BLaER1 treated with 17β-estradiol and CSF1 and Interleukin-3, amounts not matched to agents 10 nM and 100 nM (cell line): ENCODE data around the gene ASIC2.

ENCODE experiments used
- H3K27ac ChIP-seq, 11 experiments: shearing (Covaris generic); formaldehyde crosslinking; 2 replicates each; pipeline ENCODE4 v1.8.1; 2022
- H3K27me3 ChIP-seq, 11 experiments: shearing (Covaris generic); formaldehyde crosslinking; 2 replicates each; pipeline ENCODE4 v1.8.1; 2022
- H3K36me3 ChIP-seq, 11 experiments: shearing (Covaris generic); formaldehyde crosslinking; 2 replicates each; pipeline ENCODE4 v1.8.1; 2022
- H3K4me1 ChIP-seq, 10 experiments: shearing (Covaris generic); formaldehyde crosslinking; 2 replicates each; pipeline ENCODE4 v1.8.1; 2022
- H3K4me2 ChIP-seq, 11 experiments: shearing (Covaris generic); formaldehyde crosslinking; 2 replicates each; pipeline ENCODE4 v1.8.1; 2022
- H3K4me3 ChIP-seq, 10 experiments: shearing (Covaris generic); formaldehyde crosslinking; 2 replicates each; pipeline ENCODE4 v1.8.1; 2022
- H3K9ac ChIP-seq, 11 experiments: shearing (Covaris generic); formaldehyde crosslinking; 2 replicates each; pipeline ENCODE4 v1.8.1; 2022
- H3K9me3 ChIP-seq, 11 experiments: shearing (Covaris generic); formaldehyde crosslinking; replicated peaks in 1 of 11; 2 replicates each; pipeline ENCODE4 v1.8.1; 2022
- H4K20me1 ChIP-seq, 11 experiments: shearing (Covaris generic); formaldehyde crosslinking; 2 replicates each; pipeline ENCODE4 v1.8.1; 2022
- Cebpa-rat ChIP-seq, 11 experiments: shearing (Covaris generic); IDR thresholded peaks; 2 replicates each; pipeline ENCODE4 v1.8.1; 2022

ASIC2 gene

GRCh38 chr17:33228548-33228947, 64.5 kb downstream of the ASIC2 start:
- H3K27me3 ChIP-seq: no peaks in the 10 kb centered on the region
- H3K4me2 ChIP-seq: no peak overlapping the region
- H3K9ac ChIP-seq: no peak overlapping the region
- H3K4me1 ChIP-seq: peaks cover 0 to 5% (median 0%) of the 10 kb centered on the region in 10 experiments; a peak in 3 of 20 replicates
- no peak overlapping the region for H3K4me3 ChIP-seq
- no peak overlapping the region for H3K27ac ChIP-seq
- H3K36me3 ChIP-seq: no peaks in the 10 kb centered on the region
- no peaks in the 10 kb centered on the region for H3K9me3 ChIP-seq
- no peaks in the 10 kb centered on the region; a peak in 1 of 22 replicates for H4K20me1 ChIP-seq
- TF ChIP-seq Cebpa-rat (IDR thresholded peaks at IDR 0.05): no peak

GRCh38 chr17:33227911-33228310, 65.2 kb downstream of the ASIC2 start:
- Histone ChIP-seq H3K27ac (no peak overlapping the region), H3K4me2 (no peak overlapping the region), H3K4me3 (no peak overlapping the region), H3K9ac (no peak overlapping the region), H3K36me3 (no peaks in the 10 kb centered on the region), H3K27me3 (no peaks in the 10 kb centered on the region), H4K20me1 (no peaks in the 10 kb centered on the region; a peak in 1 of 22 replicates), H3K4me1 (peaks cover 0 to 5% (median 0%) of the 10 kb centered on the region in 10 experiments; a peak in 2 of 20 replicates), H3K9me3 (no peaks in the 10 kb centered on the region)
- TF ChIP-seq Cebpa-rat (IDR thresholded peaks at IDR 0.05): no peak

- no peaks in the 10 kb centered on the region for H3K9me3 ChIP-seq
- no peak for TF ChIP-seq Cebpa-rat (IDR thresholded peaks at IDR 0.05)
- peaks cover 0 to 5% (median 0%) of the 10 kb centered on the region in 10 experiments; a peak in 2 of 20 replicates for H3K4me1 ChIP-seq
- H3K4me2 ChIP-seq: no peak overlapping the region
- no peak overlapping the region for H3K9ac ChIP-seq
- H3K27ac ChIP-seq: no peak overlapping the region
- H3K4me3 ChIP-seq: no peak overlapping the region
- H3K27me3 ChIP-seq: no peaks in the 10 kb centered on the region
- no peaks in the 10 kb centered on the region; a peak in 1 of 22 replicates for H4K20me1 ChIP-seq
- H3K36me3 ChIP-seq: no peaks in the 10 kb centered on the region
Measured at GRCh38 chr17:33225994-33226393, 67.1 kb downstream of the ASIC2 start.

- H3K4me2 ChIP-seq: no peak overlapping the region
- H3K9ac ChIP-seq: no peak overlapping the region
- no peak overlapping the region for H3K4me3 ChIP-seq
- H4K20me1 ChIP-seq: no peaks in the 10 kb centered on the region; a peak in 1 of 22 replicates
- no peak for TF ChIP-seq Cebpa-rat (IDR thresholded peaks at IDR 0.05)
- peaks cover 0 to 5% (median 0%) of the 10 kb centered on the region in 10 experiments; a peak in 2 of 20 replicates for H3K4me1 ChIP-seq
- no peaks in the 10 kb centered on the region for H3K36me3 ChIP-seq
- H3K9me3 ChIP-seq: no peaks in the 10 kb centered on the region
- no peak overlapping the region for H3K27ac ChIP-seq
- H3K27me3 ChIP-seq: no peaks in the 10 kb centered on the region
Measured at GRCh38 chr17:33225509-33225908, 67.6 kb downstream of the ASIC2 start.

GRCh38 chr17:33220036-33220435, 73.1 kb downstream of the ASIC2 start:
- Histone ChIP-seq H3K4me3 (no peak overlapping the region), H3K27me3 (no peaks in the 10 kb centered on the region), H3K9me3 (no peaks in the 10 kb centered on the region), H3K4me1 (peaks cover 0 to 16% (median 7%) of the 10 kb centered on the region in 10 experiments; a peak in 8 of 20 replicates), H4K20me1 (no peaks in the 10 kb centered on the region; a peak in 1 of 22 replicates), H3K9ac (no peak overlapping the region), H3K4me2 (peak overlapping the region in 3 of 11 experiments; percentile 15 to 36 (median 17); a peak in 4 of 22 replicates), H3K27ac (no peak overlapping the region), H3K36me3 (no peaks in the 10 kb centered on the region)
- TF ChIP-seq Cebpa-rat (IDR thresholded peaks at IDR 0.05): no peak

- Histone ChIP-seq H3K27me3 (no peaks in the 10 kb centered on the region), H3K4me3 (no peak overlapping the region), H3K27ac (no peak overlapping the region), H3K4me2 (peak overlapping the region in 1 of 11 experiments; percentile 22; a peak in 1 of 22 replicates), H3K4me1 (peaks cover 0 to 16% (median 7%) of the 10 kb centered on the region in 10 experiments; a peak in 8 of 20 replicates), H3K9me3 (no peaks in the 10 kb centered on the region), H3K36me3 (no peaks in the 10 kb centered on the region), H4K20me1 (no peaks in the 10 kb centered on the region; a peak in 1 of 22 replicates), H3K9ac (no peak overlapping the region)
- TF ChIP-seq Cebpa-rat (IDR thresholded peaks at IDR 0.05): no peak
Measured at GRCh38 chr17:33218698-33219601, 74.1 kb downstream of the ASIC2 start.

GRCh38 chr17:33217891-33218290, 75.2 kb downstream of the ASIC2 start:
- no peak for TF ChIP-seq Cebpa-rat (IDR thresholded peaks at IDR 0.05)
- H3K4me3 ChIP-seq: no peak overlapping the region
- H3K27me3 ChIP-seq: no peaks in the 10 kb centered on the region
- H3K9me3 ChIP-seq: no peaks in the 10 kb centered on the region
- no peak overlapping the region for H3K27ac ChIP-seq
- no peak overlapping the region for H3K4me2 ChIP-seq
- H4K20me1 ChIP-seq: no peaks in the 10 kb centered on the region; a peak in 1 of 22 replicates
- H3K36me3 ChIP-seq: no peaks in the 10 kb centered on the region
- H3K4me1 ChIP-seq: peaks cover 0 to 16% (median 7%) of the 10 kb centered on the region in 10 experiments; a peak in 8 of 20 replicates
- H3K9ac ChIP-seq: no peak overlapping the region

GRCh38 chr17:33214996-33215395, 78.1 kb downstream of the ASIC2 start:
- no peaks in the 10 kb centered on the region for H3K9me3 ChIP-seq
- no peak for TF ChIP-seq Cebpa-rat (IDR thresholded peaks at IDR 0.05)

GRCh38 chr17:33210285-33210684, 82.8 kb downstream of the ASIC2 start:
- H3K4me3 ChIP-seq: no peak overlapping the region
- H3K27ac ChIP-seq: 0 out of 22 replicates have a peak overlapping the region, but pooled peaks of 1 of the 11 experiments have one; percentile 12
- H4K20me1 ChIP-seq: no peaks in the 10 kb centered on the region
- no peaks in the 10 kb centered on the region for H3K27me3 ChIP-seq
- H3K36me3 ChIP-seq: no peaks in the 10 kb centered on the region
- TF ChIP-seq Cebpa-rat (IDR thresholded peaks at IDR 0.05): no peak
- H3K9ac ChIP-seq: no peak overlapping the region
- peak overlapping the region in 1 of 11 experiments; percentile 12; a peak in 2 of 22 replicates for H3K4me2 ChIP-seq
- H3K4me1 ChIP-seq: peaks cover 0 to 16% (median 0%) of the 10 kb centered on the region in 10 experiments; a peak in 4 of 20 replicates
- H3K9me3 ChIP-seq: no peaks in the 10 kb centered on the region

More at GRCh38 chr17:33214996-33215395, 78.1 kb downstream of the ASIC2 start:
- no peak overlapping the region for H3K9ac ChIP-seq
- H3K4me3 ChIP-seq: no peak overlapping the region
- H3K27me3 ChIP-seq: no peaks in the 10 kb centered on the region
- H3K36me3 ChIP-seq: no peaks in the 10 kb centered on the region
- H3K4me1 ChIP-seq: peaks cover 0 to 13% (median 7%) of the 10 kb centered on the region in 10 experiments; a peak in 10 of 20 replicates
- H4K20me1 ChIP-seq: no peaks in the 10 kb centered on the region; a peak in 1 of 22 replicates
- H3K27ac ChIP-seq: no peak overlapping the region
- H3K4me2 ChIP-seq: no peak overlapping the region
